Measurements from ENCODE around the gene PCDHGA1. TPM values are rescaled to one million over a fixed set of nuclear protein-coding genes. Genes with fewer than 3 reads are reported as not detected.

Gene PCDHGA1
- total and polyA plus RNA-seq, 12 donors = 0.09 to 0.96 (median 0.30) TPM

- WGBS, 4 donors = 42 to 59% (median 48%) methylated on average over 10 of the region's 10 CpGs
- H3K9me3 ChIP-seq (replicated peaks in 1 of 3) = peaks cover 0 to 40% (median 14%) of the 10 kb centered on the region in 3 donors
- no peaks in the 10 kb centered on the region for H3K4me1 ChIP-seq (replicated peaks in 1 of 2)
- H3K27me3 ChIP-seq = no peaks in the 10 kb centered on the region
- intact Hi-C loops (cut with DNase I) = no loop called here
- H3K27ac ChIP-seq = no peak overlapping the region
- H3K4me3 ChIP-seq = no peak overlapping the region
- no peak for DNase-seq
- no peak for TF ChIP-seq CTCF (IDR thresholded peaks at IDR 0.05)
- no peak for TF ChIP-seq POLR2A (IDR thresholded peaks at IDR 0.05)
- H3K36me3 ChIP-seq (replicated peaks in 1 of 2) = no peaks in the 10 kb centered on the region
These were observed 58.3 kb downstream of the PCDHGA1 start for GRCh38 chr5:141388661-141389060.

- WGBS, 4 donors = 30 to 63% (median 35%) methylated on average over 12 to 77 of the region's 77 CpGs
- H3K9me3 ChIP-seq (replicated peaks in 1 of 3) = peaks cover 0 to 47% (median 14%) of the 10 kb centered on the region in 3 donors
These were observed 59.1 kb downstream of the PCDHGA1 start for GRCh38 chr5:141389153-141390042.

GRCh38 chr5:141392429-141393198 is 62.3 kb downstream of the PCDHGA1 start, which contains the start of gene PCDHGA8:
Gene PCDHGA8 (plus strand): TSS chr5:141392633. CDS start chr5:141392814, 181 bp downstream.
- no peak within 1 kb of the TSS for H3K4me3 ChIP-seq
- intact Hi-C loops (cut with DNase I) = no loop called here
- WGBS, 4 donors = 21 to 35% (median 25%) methylated on average over 35 to 38 of the region's 38 CpGs

More at GRCh38 chr5:141389153-141390042, 59.1 kb downstream of the PCDHGA1 start:
- H3K27ac ChIP-seq = no peak overlapping the region
- TF ChIP-seq POLR2A (IDR thresholded peaks at IDR 0.05) (no peak), CTCF (IDR thresholded peaks at IDR 0.05) (no peak)
- no peaks in the 10 kb centered on the region for H3K27me3 ChIP-seq
- no peaks in the 10 kb centered on the region for H3K36me3 ChIP-seq (replicated peaks in 1 of 2)
- H3K4me3 ChIP-seq = no peak overlapping the region
- intact Hi-C loops (cut with DNase I) = no loop called here
- no peaks in the 10 kb centered on the region for H3K4me1 ChIP-seq (replicated peaks in 1 of 2)
- peak in 1 of 7 donors; percentile 20 for DNase-seq

More at GRCh38 chr5:141392429-141393198, 62.3 kb downstream of the PCDHGA1 start, which contains the start of gene PCDHGA8:
- no peak for TF ChIP-seq CTCF (IDR thresholded peaks at IDR 0.05)
- no peak for TF ChIP-seq POLR2A (IDR thresholded peaks at IDR 0.05)
- no peaks in the 10 kb centered on the region for H3K4me1 ChIP-seq (replicated peaks in 1 of 2)
- peaks cover 5 to 49% (median 15%) of the 10 kb centered on the region in 3 donors for H3K9me3 ChIP-seq (replicated peaks in 1 of 3)
- H3K27me3 ChIP-seq = no peaks in the 10 kb centered on the region
- H3K36me3 ChIP-seq (replicated peaks in 1 of 2) = no peaks in the 10 kb centered on the region
- no peak within 1 kb of the TSS for H3K27ac ChIP-seq
- no peak for DNase-seq
